ENCODE measurements around the gene CPB2. TPM values are rescaled to one million over a fixed set of nuclear protein-coding genes. Genes with fewer than 3 reads are reported as not detected.

The CPB2 gene
- total RNA-seq, 6 experiments from 2014 or later = not detected

DNA sequence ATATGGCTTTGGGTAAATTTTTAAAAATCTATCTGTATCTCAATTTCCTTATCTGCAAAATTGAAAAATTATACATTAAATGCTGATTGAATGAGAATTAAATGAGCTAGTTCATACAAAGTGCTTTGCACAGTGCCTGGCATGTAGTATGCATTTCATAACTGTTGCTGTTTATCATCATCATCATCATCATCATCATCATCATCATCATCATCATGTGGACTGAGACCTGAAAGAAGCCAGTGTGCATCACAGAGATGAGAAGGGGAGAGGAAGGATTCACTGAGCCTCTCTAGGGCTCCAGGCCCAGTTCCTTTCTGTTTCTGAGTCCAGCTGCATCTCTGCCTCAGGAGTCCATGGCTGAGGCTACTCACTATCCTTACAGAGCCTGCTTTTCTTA, 45.4 kb downstream of the CPB2 start:
- no peak overlapping the region for H3K4me3 Mint-ChIP-seq
- TF ChIP-seq, protein P1, sequence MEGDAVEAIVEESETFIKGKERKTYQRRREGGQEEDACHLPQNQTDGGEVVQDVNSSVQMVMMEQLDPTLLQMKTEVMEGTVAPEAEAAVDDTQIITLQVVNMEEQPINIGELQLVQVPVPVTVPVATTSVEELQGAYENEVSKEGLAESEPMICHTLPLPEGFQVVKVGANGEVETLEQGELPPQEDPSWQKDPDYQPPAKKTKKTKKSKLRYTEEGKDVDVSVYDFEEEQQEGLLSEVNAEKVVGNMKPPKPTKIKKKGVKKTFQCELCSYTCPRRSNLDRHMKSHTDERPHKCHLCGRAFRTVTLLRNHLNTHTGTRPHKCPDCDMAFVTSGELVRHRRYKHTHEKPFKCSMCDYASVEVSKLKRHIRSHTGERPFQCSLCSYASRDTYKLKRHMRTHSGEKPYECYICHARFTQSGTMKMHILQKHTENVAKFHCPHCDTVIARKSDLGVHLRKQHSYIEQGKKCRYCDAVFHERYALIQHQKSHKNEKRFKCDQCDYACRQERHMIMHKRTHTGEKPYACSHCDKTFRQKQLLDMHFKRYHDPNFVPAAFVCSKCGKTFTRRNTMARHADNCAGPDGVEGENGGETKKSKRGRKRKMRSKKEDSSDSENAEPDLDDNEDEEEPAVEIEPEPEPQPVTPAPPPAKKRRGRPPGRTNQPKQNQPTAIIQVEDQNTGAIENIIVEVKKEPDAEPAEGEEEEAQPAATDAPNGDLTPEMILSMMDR (IDR thresholded peaks at IDR 0.05) = no peak

DNA sequence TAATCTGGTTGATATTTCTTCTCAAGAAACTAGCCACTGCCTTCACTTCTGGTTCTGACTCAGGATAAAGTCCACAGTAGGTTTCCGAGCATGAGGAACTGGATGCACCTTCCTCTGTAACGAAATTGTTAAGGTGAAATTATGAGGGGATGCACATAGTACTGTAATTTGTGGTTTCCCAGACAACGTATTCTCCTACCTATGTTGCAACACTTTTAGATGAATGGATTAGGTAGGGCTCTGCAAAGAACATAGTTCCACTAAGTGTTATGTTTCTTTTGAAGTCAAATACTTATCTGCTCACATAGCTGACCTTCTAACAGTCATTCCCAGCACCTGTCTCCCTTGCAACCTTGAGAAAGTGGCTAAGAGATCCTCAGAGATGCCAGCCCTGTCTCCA, 46.6 kb downstream of the CPB2 start:
- TF ChIP-seq, protein P1 (IDR thresholded peaks at IDR 0.05) = no peak
- Mint-ChIP-seq H3K4me1 (ENCODE audit: low read depth) (peaks cover 35% of the 10 kb centered on the region), H3K4me3 (no peak overlapping the region)

More for the DNA sequence above, 45.4 kb downstream of the CPB2 start:
- Mint-ChIP-seq H3K27me3 (ENCODE audit: insufficient read depth) (no peaks in the 10 kb centered on the region; the same call in 1 of the 2 replicates), H3K9me3 (no peaks in the 10 kb centered on the region), H3K4me1 (ENCODE audit: low read depth) (peaks cover 29% of the 10 kb centered on the region), H3K27ac (no peak overlapping the region), H3K36me3 (ENCODE audit: low read depth) (no peaks in the 10 kb centered on the region)
- no peak for DNase-seq

DNA sequence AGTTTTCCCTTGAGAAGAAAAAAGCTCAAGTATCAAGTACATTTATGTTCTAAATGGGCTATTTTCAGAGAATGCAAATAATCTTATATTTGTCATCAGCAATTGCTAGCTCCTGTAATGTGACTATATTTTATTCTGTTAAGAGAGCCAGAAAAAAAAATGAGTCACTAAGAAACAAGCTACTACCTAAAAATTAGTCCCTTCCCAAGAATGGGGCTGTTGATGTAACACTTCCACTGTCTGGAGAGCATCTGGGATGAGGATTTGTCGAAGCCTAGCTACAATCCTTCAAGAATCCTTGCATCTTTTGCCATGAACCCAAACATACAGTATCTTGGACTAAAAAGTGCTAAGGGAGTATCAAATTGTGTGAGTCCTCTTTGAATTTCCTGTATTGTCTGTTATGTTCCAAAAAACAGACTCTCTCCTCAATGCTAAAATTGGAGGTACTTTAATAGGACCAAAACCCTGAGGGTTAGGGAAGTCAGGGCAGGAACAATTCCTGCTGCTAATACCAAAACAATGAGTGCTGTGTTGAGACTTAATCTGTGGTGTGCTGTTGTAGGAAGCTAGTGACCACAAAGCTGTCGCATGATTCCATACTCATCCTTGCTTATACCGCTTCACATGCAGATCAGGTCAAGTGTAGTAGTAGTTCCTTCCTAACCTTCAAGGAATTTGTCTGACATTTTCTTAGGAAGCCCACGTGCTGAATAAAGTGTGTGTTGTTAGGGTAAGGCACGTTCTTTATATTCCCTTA, 47.4 kb downstream of the CPB2 start:
- Mint-ChIP-seq H3K4me3 (no peak overlapping the region), H3K4me1 (ENCODE audit: low read depth) (peaks cover 38% of the 10 kb centered on the region), H3K27ac (peak overlapping the region; percentile 48), H3K9me3 (no peaks in the 10 kb centered on the region), H3K36me3 (ENCODE audit: low read depth) (no peaks in the 10 kb centered on the region), H3K27me3 (ENCODE audit: insufficient read depth) (peaks cover under 1% of the 10 kb centered on the region; the same call in 1 of the 2 replicates)
- TF ChIP-seq, protein P1 (IDR thresholded peaks at IDR 0.05) = no peak
- DNase-seq = peak; percentile 25

More for the DNA sequence above, 46.6 kb downstream of the CPB2 start:
- DNase-seq = no peak
- H3K9me3 Mint-ChIP-seq = no peaks in the 10 kb centered on the region
- no peaks in the 10 kb centered on the region for H3K36me3 Mint-ChIP-seq (ENCODE audit: low read depth)
- no peaks in the 10 kb centered on the region; the same call in 1 of the 2 replicates for H3K27me3 Mint-ChIP-seq (ENCODE audit: insufficient read depth)
- no peak overlapping the region for H3K27ac Mint-ChIP-seq

DNA sequence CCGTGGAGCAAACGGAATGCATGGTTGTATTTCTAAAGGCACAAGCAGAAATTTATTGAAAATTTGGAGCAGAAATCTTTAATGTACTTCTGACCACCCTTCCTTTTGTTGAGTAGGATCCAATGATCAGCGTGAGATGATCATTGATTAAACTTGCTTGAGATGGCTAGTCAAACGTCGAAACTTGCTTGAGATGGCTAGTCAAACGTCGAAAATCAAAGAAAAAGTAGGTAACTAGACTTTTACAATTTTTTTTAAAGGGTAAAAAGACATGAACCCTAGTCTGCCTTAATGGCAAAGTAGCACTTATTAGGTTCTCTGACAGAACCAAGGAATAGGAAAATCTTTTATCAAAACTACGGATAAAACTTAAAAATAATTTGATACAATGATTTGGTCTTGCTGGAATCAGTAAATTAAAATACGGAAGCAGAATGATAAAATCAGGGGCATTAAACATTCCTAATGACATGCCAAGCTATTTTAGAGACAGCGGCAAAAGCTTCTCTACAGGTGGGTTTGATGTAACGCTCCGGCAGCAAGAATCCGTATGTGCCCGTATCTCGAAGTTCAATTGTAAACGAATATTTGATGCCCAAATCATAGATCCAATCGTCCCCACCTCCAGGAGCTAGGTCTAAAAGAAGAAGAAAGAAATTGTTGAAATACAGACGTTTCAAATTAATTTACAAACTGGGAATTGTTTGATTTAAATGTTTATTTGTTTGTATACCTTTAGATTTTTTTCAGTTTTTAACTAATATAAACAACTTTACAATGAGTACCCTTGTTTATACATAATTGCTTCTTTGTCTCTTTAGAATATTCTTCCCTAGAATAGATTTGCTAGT, 51.4 kb downstream of the CPB2 start:
- TF ChIP-seq, protein P1 (IDR thresholded peaks at IDR 0.05) = no peak
- no peak for DNase-seq
- Mint-ChIP-seq H3K4me1 (ENCODE audit: low read depth) (peaks cover 44% of the 10 kb centered on the region), H3K4me3 (peak overlapping the region; percentile 96), H3K27ac (peak overlapping the region; percentile 98), H3K36me3 (ENCODE audit: low read depth) (no peaks in the 10 kb centered on the region), H3K27me3 (ENCODE audit: insufficient read depth) (peaks cover 3% of the 10 kb centered on the region), H3K9me3 (no peaks in the 10 kb centered on the region)

DNA sequence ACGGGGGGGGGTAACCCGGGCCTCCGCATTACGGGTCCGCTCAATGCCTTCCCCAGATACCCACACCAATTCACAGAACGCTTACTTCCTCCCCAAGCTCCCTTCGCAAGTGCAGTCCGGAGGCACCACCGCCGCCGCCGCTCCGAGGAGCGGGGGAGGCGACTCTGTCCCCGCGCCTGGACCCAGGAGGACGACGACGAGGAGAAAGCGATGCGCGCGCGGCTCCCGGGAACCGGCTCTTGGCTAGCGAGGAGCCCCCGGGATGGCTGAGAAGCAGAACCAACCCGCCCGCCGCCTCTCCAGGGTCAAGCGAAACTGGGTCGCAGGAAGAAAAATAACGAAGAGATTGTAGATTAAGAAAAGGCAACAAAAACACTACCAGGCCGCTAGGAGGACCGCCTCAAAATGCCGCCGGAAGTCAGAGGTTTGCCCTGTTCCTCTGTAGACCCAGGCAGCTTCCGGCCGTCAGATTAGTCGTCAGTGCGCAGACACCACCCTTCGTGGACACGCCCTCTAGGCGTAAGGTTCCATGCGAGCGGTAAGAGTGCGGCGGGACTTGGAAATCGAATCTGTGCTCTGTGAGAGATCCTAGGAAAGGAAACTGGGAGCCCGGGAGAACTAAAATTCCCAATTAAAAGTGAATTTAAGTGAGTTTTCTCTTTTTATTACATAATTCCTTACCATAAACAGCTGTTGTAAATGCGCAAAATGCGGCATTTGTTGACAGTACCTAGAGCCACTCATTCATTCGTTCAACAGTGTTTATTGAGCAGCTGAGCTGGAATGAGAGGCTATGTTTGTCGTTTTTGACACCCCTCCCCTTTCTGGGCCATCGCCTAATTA, 52.3 kb downstream of the CPB2 start, which contains the start of gene ZC3H13:
TSS of gene ZC3H13 (minus strand) at position 428 of the 843 bp plus-strand sequence. CDS start 7,239 bp downstream, outside the sequence.
- H3K27ac Mint-ChIP-seq = peak within 1 kb of the TSS; percentile 98
- TF ChIP-seq, protein P1 (IDR thresholded peaks at IDR 0.05) = peak; percentile 70
- H3K27me3 Mint-ChIP-seq (ENCODE audit: insufficient read depth) = peaks cover 3% of the 10 kb centered on the region
- H3K4me3 Mint-ChIP-seq = peak within 1 kb of the TSS; percentile 96
- H3K36me3 Mint-ChIP-seq (ENCODE audit: low read depth) = no peaks in the 10 kb centered on the region
- no peaks in the 10 kb centered on the region for H3K9me3 Mint-ChIP-seq
- peak; percentile 97 for DNase-seq
- peaks cover 41% of the 10 kb centered on the region for H3K4me1 Mint-ChIP-seq (ENCODE audit: low read depth)

Measured in HFFc6 (cell line).